Measurements from ENCODE around the gene ZFP91.

- TF ChIP-seq SMARCC2 (IDR thresholded peaks at IDR 0.05) (no peak), MIXL1 (CRISPR knock-in tag; IDR thresholded peaks at IDR 0.05) (no peak), CTCF (CRISPR knock-in tag; IDR thresholded peaks at IDR 0.05) (peak; percentile 67), MAFK (conservative IDR thresholded peaks at IDR 0.05 in 1 of 2, IDR thresholded peaks at IDR 0.05 in 1 of 2; ENCODE audit: low read length in 2 of 2) (no peak), ZNF776 (CRISPR knock-in tag; IDR thresholded peaks at IDR 0.05) (no peak), ZBTB49 (CRISPR knock-in tag; IDR thresholded peaks at IDR 0.05; ENCODE audit: borderline replicate concordance) (no peak)
Measured at GRCh38 chr11:58567889-58568512, 10.9 kb upstream of the ZFP91 start.
